BJ (cell line): ENCODE results near the gene STPG1. TPM values are rescaled to one million over a fixed set of nuclear protein-coding genes. Genes with fewer than 3 reads are reported as not detected.

Experiments
- CTCF ChIA-PET: fragments of 350-600 bp; formaldehyde crosslinking; extraction: SDS; loops from one replicate; lab custom pipeline; 2021; ENCODE audit warnings: antibody characterized with exemption, inconsistent platforms; lab: Yijun Ruan, JAX
- POLR2A ChIA-PET: fragments of 300-600 bp; sonication (Branson Sonifier 250); formaldehyde crosslinking; extraction: SDS; loops from one replicate; lab custom pipeline; 2021; ENCODE audit warnings: antibody characterized with exemption; lab: Charles Lee
- DNase-seq: peaks from one replicate; pipeline ENCODE4 v3.0.0-alpha.2; 2011; ENCODE audit warnings: low read depth
- H3K27me3 ChIP-seq: 2 replicates; pipeline ENCODE4 v1.6.0; 2011; ENCODE audit warnings: low read length; ENCODE audit not compliant: control insufficient read depth, insufficient read depth
- H3K36me3 ChIP-seq: 2 replicates; pipeline ENCODE4 v1.5.1; 2011; ENCODE audit warnings: low read length; ENCODE audit not compliant: control insufficient read depth, insufficient read depth
- H3K4me3 ChIP-seq: 2 replicates; pipeline ENCODE4 v1.5.1; 2011; ENCODE audit warnings: low read depth, mild to moderate bottlenecking, control low read depth, low read length
- polyA plus RNA-seq: library from polyadenylated mRNA; depleted of rRNA; stranded (reverse); fragments of >200 nt; gene quantifications from 2 replicates; pipeline ENCODE4 v1.2.3, GENCODE V29; 2011
- TF ChIP-seq, protein P1 (sequence below): IDR thresholded peaks from 2 replicates; pipeline ENCODE4 v1.5.1; 2011; ENCODE audit warnings: low read depth, mild to moderate bottlenecking, control low read depth, inconsistent platforms, low read length, moderate library complexity; ENCODE audit not compliant: insufficient read depth

STPG1 gene
- polyA plus RNA-seq, 1 experiment = 10.3 TPM

DNA sequence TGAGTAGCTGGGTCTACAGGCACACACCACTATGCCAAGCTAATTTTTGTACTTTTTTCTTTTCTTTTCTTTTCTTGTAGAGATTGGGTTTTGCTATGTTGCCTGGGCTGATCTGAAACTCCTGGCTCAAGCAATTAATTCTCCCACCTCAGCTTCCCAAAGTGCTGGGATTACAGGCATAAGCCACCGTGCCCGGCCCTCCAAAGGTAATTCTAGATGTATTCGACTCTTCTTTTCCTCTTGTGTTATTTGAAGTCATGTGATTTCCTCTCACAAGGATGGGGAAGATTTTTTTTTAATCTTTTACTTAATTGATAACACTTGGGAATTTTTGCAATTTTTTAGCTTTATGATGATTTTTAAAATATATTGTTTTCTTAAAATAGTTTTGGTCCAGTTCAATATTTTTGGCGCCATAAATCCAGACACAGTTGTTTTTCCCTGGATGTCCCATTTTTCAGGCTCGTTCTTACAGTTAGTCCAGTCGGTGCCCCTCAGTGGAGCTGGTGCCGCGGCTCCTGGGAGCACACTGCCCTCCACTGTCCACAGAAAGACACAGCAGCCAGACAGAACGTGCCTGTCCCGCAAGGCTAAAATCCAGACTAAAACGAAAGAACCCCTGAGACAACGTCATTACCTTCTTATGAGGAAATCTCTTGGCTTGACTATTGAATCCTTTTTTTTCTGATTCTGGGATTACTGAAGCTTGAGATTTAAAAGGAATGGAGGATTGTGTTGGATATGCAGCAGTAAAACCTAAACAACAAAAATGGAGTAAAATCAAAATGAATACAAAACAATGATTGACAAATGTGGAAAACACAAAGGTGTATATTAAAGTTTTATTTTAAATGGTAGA is 22.4 kb downstream of the STPG1 start:
- no peak overlapping the region for H3K4me3 ChIP-seq
- H3K36me3 ChIP-seq = 0 out of 2 replicates have a peak, but pooled peaks cover 1% of the 10 kb centered on the region
- ChIA-PET CTCF (interaction anchor here (0.6 to 6.6 kb wide), 61 partner anchors 9 to 579 kb away, joined by 3 to 437 read pairs (median 5); partner anchors contain the start of genes GRHL3, IFNLR1, IL22RA1 and NIPAL3), POLR2A (interaction anchor here (0.6 kb wide), 1 partner anchor 190 kb away, joined by 3 read pairs; no protein-coding TSS in a partner anchor)
- TF ChIP-seq, protein P1, sequence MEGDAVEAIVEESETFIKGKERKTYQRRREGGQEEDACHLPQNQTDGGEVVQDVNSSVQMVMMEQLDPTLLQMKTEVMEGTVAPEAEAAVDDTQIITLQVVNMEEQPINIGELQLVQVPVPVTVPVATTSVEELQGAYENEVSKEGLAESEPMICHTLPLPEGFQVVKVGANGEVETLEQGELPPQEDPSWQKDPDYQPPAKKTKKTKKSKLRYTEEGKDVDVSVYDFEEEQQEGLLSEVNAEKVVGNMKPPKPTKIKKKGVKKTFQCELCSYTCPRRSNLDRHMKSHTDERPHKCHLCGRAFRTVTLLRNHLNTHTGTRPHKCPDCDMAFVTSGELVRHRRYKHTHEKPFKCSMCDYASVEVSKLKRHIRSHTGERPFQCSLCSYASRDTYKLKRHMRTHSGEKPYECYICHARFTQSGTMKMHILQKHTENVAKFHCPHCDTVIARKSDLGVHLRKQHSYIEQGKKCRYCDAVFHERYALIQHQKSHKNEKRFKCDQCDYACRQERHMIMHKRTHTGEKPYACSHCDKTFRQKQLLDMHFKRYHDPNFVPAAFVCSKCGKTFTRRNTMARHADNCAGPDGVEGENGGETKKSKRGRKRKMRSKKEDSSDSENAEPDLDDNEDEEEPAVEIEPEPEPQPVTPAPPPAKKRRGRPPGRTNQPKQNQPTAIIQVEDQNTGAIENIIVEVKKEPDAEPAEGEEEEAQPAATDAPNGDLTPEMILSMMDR = peak; percentile 96
- no peak for DNase-seq
- no peaks in the 10 kb centered on the region for H3K27me3 ChIP-seq

- 0 out of 2 replicates have a peak, but pooled peaks cover 1% of the 10 kb centered on the region for H3K36me3 ChIP-seq
- CTCF ChIA-PET = interaction anchor here (10.9 kb wide), 1 partner anchor 189 kb away, joined by 167 read pairs; no protein-coding TSS in a partner anchor
- no peak overlapping the region for H3K4me3 ChIP-seq
- no peak for DNase-seq
- POLR2A ChIA-PET = no interaction called here
- TF ChIP-seq, protein P1 = no peak
- H3K27me3 ChIP-seq = no peaks in the 10 kb centered on the region
Measured at GRCh38 chr1:24389231-24389678, 24.3 kb downstream of the STPG1 start.

DNA sequence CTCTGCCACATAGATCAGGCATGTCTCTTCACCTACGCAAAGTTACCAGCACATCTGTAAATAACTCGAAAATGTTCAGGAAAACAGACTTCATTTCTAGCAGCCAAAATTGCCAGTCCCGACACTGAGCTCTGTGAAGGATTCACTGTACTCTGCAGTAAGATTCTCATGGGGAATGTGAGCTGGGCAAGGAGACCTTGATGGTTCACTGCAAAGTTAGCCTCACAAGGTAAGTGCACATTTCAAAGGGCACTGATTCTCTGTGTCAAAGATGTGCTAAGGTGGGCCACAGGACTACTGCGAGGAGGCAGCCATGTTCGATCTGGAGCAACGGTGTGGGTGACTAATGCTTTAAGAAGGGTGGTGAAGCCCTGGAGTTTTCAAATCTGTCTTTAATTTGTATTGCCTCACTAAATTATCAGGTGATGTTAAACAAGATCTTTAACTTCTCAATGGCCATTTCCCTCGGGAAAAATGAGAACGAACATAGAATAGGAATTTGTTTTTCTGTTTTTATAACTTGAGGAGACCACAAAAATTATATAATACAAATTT is 25.2 kb downstream of the STPG1 start:
- POLR2A ChIA-PET = no interaction called here
- CTCF ChIA-PET = interaction anchor here (1.2 to 10.9 kb wide), 2 partner anchors 189 to 238 kb away, joined by 3 to 167 read pairs; no protein-coding TSS in a partner anchor
- Histone ChIP-seq H3K36me3 (0 out of 2 replicates have a peak, but pooled peaks cover 1% of the 10 kb centered on the region), H3K4me3 (no peak overlapping the region), H3K27me3 (no peaks in the 10 kb centered on the region)
- TF ChIP-seq, protein P1 = no peak
- no peak for DNase-seq

DNA sequence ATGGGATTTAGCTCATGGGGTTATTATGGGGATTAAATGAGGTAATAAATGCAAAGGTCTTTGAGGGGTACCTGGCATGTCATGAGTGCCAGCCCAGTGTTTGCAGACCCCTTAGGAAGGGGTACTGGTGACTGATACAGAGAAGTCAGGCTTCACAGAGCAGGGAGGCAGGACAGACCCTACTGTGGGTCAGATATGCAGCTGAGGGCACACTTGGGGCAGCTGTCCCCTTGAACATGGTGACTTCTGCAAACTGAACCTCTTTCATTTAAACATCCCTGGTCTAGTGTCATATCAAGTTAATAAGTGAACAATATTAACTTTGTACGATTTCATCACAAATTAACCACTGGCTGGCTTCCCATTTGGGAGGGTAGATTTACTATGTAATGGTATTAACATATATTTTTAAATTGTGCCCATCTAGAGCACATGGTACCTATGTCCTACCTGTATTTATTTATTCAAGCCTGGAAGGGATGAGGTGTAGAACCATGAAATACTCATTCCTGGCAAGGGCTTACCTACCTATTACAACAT is 25.9 kb downstream of the STPG1 start:
- ChIA-PET CTCF (interaction anchor here (0.6 to 10.9 kb wide), 3 partner anchors 22 to 237 kb away, joined by 3 to 167 read pairs (median 3); no protein-coding TSS in a partner anchor), POLR2A (no interaction called here)
- 0 out of 2 replicates have a peak, but pooled peaks cover 1% of the 10 kb centered on the region for H3K36me3 ChIP-seq
- H3K4me3 ChIP-seq = no peak overlapping the region
- TF ChIP-seq, protein P1 = no peak
- H3K27me3 ChIP-seq = no peaks in the 10 kb centered on the region
- no peak for DNase-seq
